ENCODE results near the gene ZFYVE28. TPM values are rescaled to one million over a fixed set of nuclear protein-coding genes. Genes with fewer than 3 reads are reported as not detected.

The ZFYVE28 gene
- total RNA-seq, 2 donors from 2014 or later: 5.7 to 16.8 TPM

DNA sequence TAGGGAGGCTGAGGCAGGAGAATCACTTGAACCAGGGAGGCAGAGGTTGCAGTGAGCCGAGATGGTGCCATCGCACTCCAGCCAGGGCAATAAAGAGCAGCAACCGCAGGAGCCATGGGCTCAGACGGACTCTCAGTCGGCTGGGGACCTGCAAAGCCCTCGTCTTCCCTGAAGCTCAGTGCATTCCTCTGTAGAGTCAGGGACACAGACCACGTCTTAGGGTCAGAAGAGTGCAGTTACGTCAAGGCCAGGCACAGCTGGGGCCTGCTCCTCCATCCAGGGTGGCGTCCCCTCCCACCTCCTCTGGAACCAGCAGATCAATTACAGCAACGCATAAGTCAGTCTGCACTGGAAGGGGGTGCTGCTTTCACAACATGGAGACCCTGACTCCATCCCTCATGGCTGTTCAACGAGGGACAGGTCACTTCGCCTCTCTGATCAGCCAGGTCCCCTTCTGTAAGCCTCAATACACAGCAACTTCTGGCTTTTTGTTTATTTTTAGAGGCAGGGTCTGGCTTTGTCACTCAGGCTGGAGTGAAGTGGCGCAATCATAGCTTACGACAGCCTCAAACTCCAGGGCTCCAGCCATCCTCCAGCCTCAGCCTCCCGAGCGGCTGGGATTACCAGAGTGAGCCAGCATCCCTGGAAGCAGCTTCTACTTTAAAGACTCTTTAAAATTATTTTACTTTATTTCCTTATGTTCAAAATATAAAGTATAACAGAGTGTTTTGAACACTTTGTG is 76.4 kb downstream of the ZFYVE28 start:
- WGBS, 2 donors: 86 to 88% methylated on average over 14 to 16 of the region's 16 CpGs
- intact Hi-C loops (cut with DNase I): no loop called here
- ATAC-seq (no peak), DNase-seq (no peak)
- H3K9me3 ChIP-seq: no peaks in the 10 kb centered on the region
- no peak overlapping the region for H3K27ac ChIP-seq
- no peaks in the 10 kb centered on the region for H3K27me3 ChIP-seq
- TF ChIP-seq POLR2A (IDR thresholded peaks at IDR 0.05): no peak
- TF ChIP-seq, protein P1, sequence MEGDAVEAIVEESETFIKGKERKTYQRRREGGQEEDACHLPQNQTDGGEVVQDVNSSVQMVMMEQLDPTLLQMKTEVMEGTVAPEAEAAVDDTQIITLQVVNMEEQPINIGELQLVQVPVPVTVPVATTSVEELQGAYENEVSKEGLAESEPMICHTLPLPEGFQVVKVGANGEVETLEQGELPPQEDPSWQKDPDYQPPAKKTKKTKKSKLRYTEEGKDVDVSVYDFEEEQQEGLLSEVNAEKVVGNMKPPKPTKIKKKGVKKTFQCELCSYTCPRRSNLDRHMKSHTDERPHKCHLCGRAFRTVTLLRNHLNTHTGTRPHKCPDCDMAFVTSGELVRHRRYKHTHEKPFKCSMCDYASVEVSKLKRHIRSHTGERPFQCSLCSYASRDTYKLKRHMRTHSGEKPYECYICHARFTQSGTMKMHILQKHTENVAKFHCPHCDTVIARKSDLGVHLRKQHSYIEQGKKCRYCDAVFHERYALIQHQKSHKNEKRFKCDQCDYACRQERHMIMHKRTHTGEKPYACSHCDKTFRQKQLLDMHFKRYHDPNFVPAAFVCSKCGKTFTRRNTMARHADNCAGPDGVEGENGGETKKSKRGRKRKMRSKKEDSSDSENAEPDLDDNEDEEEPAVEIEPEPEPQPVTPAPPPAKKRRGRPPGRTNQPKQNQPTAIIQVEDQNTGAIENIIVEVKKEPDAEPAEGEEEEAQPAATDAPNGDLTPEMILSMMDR (IDR thresholded peaks at IDR 0.05): no peak
- H3K4me1 ChIP-seq: no peaks in the 10 kb centered on the region
- H3K4me3 ChIP-seq: no peak overlapping the region
- H3K36me3 ChIP-seq (replicated peaks in 1 of 2; ENCODE audit: insufficient read depth in 1 of 2, low read depth in 2 of 2): no peaks in the 10 kb centered on the region

DNA sequence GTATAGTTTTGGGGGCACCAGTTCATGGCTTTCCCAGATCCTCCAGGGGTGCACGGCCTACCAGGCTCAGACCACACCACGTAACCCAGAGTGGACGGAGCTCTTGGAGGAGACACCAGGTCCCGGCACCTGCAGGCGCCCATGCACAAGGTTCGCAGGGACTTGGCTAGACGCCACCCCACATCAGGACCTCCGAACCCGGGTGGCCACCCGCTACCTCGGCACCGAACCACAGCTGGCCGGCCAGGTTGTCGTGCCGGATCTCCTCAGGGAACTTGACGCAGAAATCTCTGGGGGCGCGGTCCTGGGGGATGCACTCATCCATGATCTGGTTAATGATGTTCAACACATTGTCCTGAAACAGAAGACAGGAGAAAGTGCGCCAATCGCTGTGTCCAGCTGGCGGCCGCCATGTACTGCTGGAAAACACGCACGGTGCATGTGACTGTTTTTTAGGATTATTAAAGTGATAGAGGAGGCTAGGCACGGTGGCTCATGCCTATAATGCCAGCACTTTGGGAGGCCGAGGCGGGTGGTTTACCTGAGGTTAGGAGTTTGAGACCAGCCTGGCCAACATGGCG is 77.1 kb downstream of the ZFYVE28 start:
- DNase-seq (peak in 1 of 4 donors; percentile 12), ATAC-seq (no peak)
- H3K4me1 ChIP-seq: no peaks in the 10 kb centered on the region
- no peaks in the 10 kb centered on the region for H3K27me3 ChIP-seq
- H3K27ac ChIP-seq: no peak overlapping the region
- intact Hi-C loops (cut with DNase I): no loop called here
- no peak for TF ChIP-seq POLR2A (IDR thresholded peaks at IDR 0.05)
- TF ChIP-seq, protein P1 (IDR thresholded peaks at IDR 0.05): no peak
- H3K9me3 ChIP-seq: no peaks in the 10 kb centered on the region
- H3K36me3 ChIP-seq (replicated peaks in 1 of 2; ENCODE audit: insufficient read depth in 1 of 2, low read depth in 2 of 2): no peaks in the 10 kb centered on the region
- 89 to 97% methylated on average over 10 to 28 of the region's 28 CpGs for WGBS, 2 donors
- no peak overlapping the region for H3K4me3 ChIP-seq

DNA sequence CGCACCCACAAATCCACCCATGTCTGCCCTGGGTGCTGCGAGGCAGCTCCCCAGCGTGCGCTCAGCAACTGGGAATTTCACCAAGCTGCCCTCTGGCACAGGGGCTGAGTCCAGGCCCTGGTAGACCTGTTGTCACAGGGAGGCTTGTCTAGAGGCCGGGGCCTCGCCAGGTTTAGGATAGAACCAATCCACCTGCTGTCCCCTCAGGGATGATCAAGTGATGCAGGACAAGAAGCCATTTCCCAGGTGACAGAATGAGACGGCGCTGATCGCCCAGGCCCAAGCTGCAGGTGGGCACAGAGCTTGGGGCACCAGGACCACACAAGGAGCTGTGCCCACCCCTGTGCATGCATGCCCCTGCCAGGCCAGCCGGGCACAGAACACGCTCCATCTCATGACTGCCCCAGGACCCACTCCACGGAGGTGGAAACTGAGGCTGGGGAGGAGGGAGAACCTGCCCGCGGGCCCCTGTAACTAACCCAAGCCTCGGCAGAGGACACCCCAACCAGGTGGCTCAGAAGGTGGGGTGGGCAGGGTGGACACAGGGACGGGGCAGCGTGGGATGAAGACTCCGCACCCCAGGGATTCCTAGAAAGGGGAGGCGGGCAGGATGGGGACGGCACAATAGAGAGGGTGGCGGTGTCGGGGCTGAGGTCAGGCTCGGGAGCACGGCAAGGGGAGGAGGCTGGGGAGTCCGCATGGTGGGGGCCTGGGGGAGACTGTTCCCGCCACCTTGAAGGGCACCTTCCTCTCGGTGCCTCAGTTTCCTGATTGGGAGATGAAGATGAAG is 78.0 kb downstream of the ZFYVE28 start:
- H3K36me3 ChIP-seq (replicated peaks in 1 of 2; ENCODE audit: insufficient read depth in 1 of 2, low read depth in 2 of 2): no peaks in the 10 kb centered on the region
- no peaks in the 10 kb centered on the region for H3K27me3 ChIP-seq
- ATAC-seq (no peak), DNase-seq (peak in 1 of 4 donors; percentile 7)
- TF ChIP-seq, protein P1 (IDR thresholded peaks at IDR 0.05): no peak
- no peak for TF ChIP-seq POLR2A (IDR thresholded peaks at IDR 0.05)
- 94% methylated on average over 13 to 23 of the region's 27 CpGs for WGBS, 2 donors
- H3K4me1 ChIP-seq: no peaks in the 10 kb centered on the region
- no peak overlapping the region for H3K27ac ChIP-seq
- no peak overlapping the region for H3K4me3 ChIP-seq
- intact Hi-C loops (cut with DNase I): no loop called here
- H3K9me3 ChIP-seq: no peaks in the 10 kb centered on the region

DNA sequence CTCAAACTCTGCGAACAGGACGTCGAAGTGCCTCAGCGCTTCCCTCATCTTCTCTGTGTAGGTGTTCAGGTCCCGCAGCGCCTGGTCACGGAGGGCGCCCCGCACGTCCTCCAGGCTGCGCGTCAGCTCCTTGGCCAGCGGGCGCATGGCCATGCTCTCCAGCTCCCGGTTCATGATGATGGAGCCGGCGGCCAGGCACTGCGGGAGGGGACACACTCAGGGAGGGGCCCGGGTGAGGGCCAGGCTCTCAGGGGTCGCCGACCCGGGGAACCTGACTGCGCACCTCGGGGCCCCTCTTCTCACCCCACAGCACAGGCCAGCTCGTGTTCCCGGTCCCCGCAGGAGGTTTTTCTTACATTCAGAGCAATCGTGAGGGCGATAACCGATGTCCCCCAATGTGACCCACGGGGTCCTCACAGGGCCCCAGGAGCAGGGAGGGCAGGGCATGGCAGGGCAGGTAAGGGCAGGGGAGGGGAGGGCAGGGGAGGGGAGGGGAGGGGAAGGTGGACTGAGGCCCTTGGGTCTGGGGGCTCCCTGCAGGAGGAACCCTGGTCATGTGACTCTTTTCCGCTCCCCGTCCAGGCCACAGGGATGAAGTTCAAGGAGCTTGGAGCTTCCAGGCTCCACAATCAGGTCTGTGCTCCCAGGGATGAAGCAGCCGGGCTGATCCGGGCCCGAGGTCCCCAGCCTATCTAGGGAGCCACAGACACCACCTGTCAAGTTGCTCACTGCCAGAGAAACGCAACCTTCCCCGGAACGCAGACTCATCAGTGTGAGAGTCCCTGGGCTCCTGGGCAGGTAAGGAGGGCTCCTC is 78.8 kb downstream of the ZFYVE28 start:
- H3K27me3 ChIP-seq: no peaks in the 10 kb centered on the region
- no peaks in the 10 kb centered on the region for H3K9me3 ChIP-seq
- intact Hi-C loops (cut with DNase I): no loop called here
- H3K4me3 ChIP-seq: no peak overlapping the region
- 90 to 91% methylated on average over 25 to 35 of the region's 39 CpGs for WGBS, 2 donors
- no peak for DNase-seq
- ATAC-seq: no peak
- no peaks in the 10 kb centered on the region for H3K36me3 ChIP-seq (replicated peaks in 1 of 2; ENCODE audit: insufficient read depth in 1 of 2, low read depth in 2 of 2)
- TF ChIP-seq POLR2A (IDR thresholded peaks at IDR 0.05): no peak
- TF ChIP-seq, protein P1 (IDR thresholded peaks at IDR 0.05): no peak
- H3K4me1 ChIP-seq: no peaks in the 10 kb centered on the region
- no peak overlapping the region for H3K27ac ChIP-seq

Measured in body of pancreas (tissue), 4 donors.